ENCODE measurements around the gene CLIP3. TPM values are rescaled to one million over a fixed set of nuclear protein-coding genes. Genes with fewer than 3 reads are reported as not detected.

Gene CLIP3
- total RNA-seq, 1 experiment from 2014 or later: 1.5 TPM

DNA sequence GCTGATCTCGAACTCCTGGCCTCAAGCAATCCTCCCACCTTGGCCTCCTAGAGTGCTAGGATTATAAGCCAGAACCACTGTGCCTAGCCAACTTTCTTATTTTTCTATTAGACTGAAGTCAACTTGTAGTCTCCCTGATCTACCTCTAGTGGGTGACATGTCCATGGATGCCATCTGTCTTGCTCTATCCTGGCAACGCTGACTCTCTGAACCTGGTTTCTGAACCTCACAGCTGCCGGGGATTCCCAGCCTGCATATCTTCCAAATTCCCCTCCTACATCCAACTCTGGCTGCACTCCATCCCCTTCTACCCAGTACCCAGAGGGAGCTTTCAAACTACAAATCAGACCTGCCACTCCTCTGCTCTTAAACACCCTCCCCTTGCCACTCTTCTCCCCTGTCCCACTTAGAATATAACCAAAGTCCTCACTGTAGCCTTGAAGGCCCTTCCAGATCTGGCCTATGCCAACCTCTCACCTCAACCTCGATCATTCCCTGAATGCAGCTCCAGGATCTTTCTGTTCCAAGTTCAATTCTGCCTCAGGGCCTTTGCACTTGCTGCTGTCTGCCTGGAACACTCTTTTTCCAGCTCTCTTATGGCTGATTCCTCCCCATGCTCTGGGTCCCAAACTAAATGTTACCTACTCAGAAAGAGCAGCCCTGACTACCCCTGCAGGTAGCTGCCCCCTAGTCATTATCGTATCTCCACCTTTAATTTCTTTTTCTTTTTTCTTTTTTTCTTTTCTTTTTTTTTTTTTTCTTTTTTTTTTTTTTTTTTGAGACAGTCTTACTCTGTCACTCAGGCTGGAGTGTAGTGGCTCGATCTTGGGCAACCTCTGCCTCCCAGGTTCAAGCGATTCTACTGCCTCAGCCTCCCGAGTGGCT is 2.2 kb downstream of the CLIP3 start:
- no peak overlapping the region for H3K4me3 ChIP-seq (replicated peaks in 1 of 2; ENCODE audit: low read depth in 1 of 2, low read length in 2 of 2)
- TF ChIP-seq ATF3 (IDR thresholded peaks at IDR 0.05) (no peak), RAD21 (IDR thresholded peaks at IDR 0.05; ENCODE audit: low read depth) (0 out of 2 replicates have a peak, but pooled peaks have one; percentile 3), CTCF (IDR thresholded peaks at IDR 0.05 in 2 of 3, conservative IDR thresholded peaks at IDR 0.05 in 1 of 3; ENCODE audit: borderline replicate concordance in 1 of 3, insufficient read depth in 1 of 3, low read depth in 2 of 3, low read length in 2 of 3) (0 out of 6 replicates have a peak, but pooled peaks of 2 of the 3 experiments have one; percentile 7 to 14)
- ChIA-PET CTCF (no interaction called here), RAD21 (ENCODE audit: low non-redundant PET in 1 of 2, low total read pairs in 2 of 2, uncharacterized antibody in 2 of 2, unreplicated experiment in 2 of 2) (no interaction called here), POLR2A (no interaction called here)
- H3K27ac ChIP-seq (ENCODE audit: low read depth, low read length): no peak overlapping the region
- H3K4me2 ChIP-seq (ENCODE audit: low read length): no peak overlapping the region
- DNase-seq (ENCODE audit: low read depth, low spot score) (no peak), ATAC-seq (peak; percentile 63)
- no peaks in the 10 kb centered on the region for H3K9me3 ChIP-seq (ENCODE audit: control insufficient read depth in 1 of 2, insufficient read depth in 1 of 2, low read depth in 1 of 2, low read length in 2 of 2)
- no peaks in the 10 kb centered on the region for H3K4me1 ChIP-seq (ENCODE audit: control insufficient read depth in 1 of 2, insufficient read depth in 2 of 2, low read length in 2 of 2)
- H2AFZ ChIP-seq (ENCODE audit: low read depth, low read length, poor library complexity, severe bottlenecking): no peak overlapping the region
- no peaks in the 10 kb centered on the region for H3K9me2 ChIP-seq (ENCODE audit: insufficient read depth)
- no peaks in the 10 kb centered on the region for H3K79me2 ChIP-seq (ENCODE audit: insufficient read depth, low read length)
- H3K36me3 ChIP-seq (ENCODE audit: control insufficient read depth in 1 of 2, insufficient read depth in 2 of 2, low read length in 2 of 2): 0 out of 4 replicates have a peak, but pooled peaks cover 0 to 8% of the 10 kb centered on the region in 2 experiments
- intact Hi-C loops (cut with micrococcal nuclease): no loop called here
- no peaks in the 10 kb centered on the region for H4K20me1 ChIP-seq (ENCODE audit: insufficient read depth)
- no peaks in the 10 kb centered on the region for H3K27me3 ChIP-seq (ENCODE audit: insufficient read depth, low read length)
- H3K9ac ChIP-seq (ENCODE audit: low read length): no peak overlapping the region
- BruUV-seq (replicated peaks): no TSS peak

Data from HCT116 (cell line).